Measurements from ENCODE around the gene RNLS. TPM values are rescaled to one million over a fixed set of nuclear protein-coding genes. Genes with fewer than 3 reads are reported as not detected.
"Not testable (repeated sequence)": the region's sequence is repeated elsewhere in the genome, so short reads cannot be mapped to it uniquely, and the experiment has no call there.

Gene RNLS
- total RNA-seq, 1 donor from 2014 or later, result 1.2 TPM

GRCh38 chr10:88525371-88526069, 57.6 kb downstream of the RNLS start:
- intact Hi-C loops (cut with micrococcal nuclease), result no loop called here

GRCh38 chr10:88523739-88524400, 59.2 kb downstream of the RNLS start:
- intact Hi-C loops (cut with micrococcal nuclease), result no loop called here

GRCh38 chr10:88522715-88523114, 60.4 kb downstream of the RNLS start:
- intact Hi-C loops (cut with micrococcal nuclease), result no loop called here

GRCh38 chr10:88521791-88522190, 61.3 kb downstream of the RNLS start:
- intact Hi-C loops (cut with micrococcal nuclease), result no loop called here

- intact Hi-C loops (cut with micrococcal nuclease), result no loop called here
Observed at GRCh38 chr10:88515235-88515634, 67.9 kb downstream of the RNLS start.

GRCh38 chr10:88512599-88512998, 70.5 kb downstream of the RNLS start:
- intact Hi-C loops (cut with micrococcal nuclease), result no loop called here

GRCh38 chr10:88508796-88509195, 74.3 kb downstream of the RNLS start:
- intact Hi-C loops (cut with micrococcal nuclease), result no loop called here

GRCh38 chr10:88507826-88508453, 75.2 kb downstream of the RNLS start:
- intact Hi-C loops (cut with micrococcal nuclease), result no loop called here

GRCh38 chr10:88507404-88507803, 75.7 kb downstream of the RNLS start:
- intact Hi-C loops (cut with micrococcal nuclease), result no loop called here

- intact Hi-C loops (cut with micrococcal nuclease), result no loop called here
Observed at GRCh38 chr10:88505680-88506215, 77.4 kb downstream of the RNLS start.

GRCh38 chr10:88505265-88505664, 77.9 kb downstream of the RNLS start:
- intact Hi-C loops (cut with micrococcal nuclease), result no loop called here

GRCh38 chr10:88500656-88501055, 82.5 kb downstream of the RNLS start:
- intact Hi-C loops (cut with micrococcal nuclease), result no loop called here

GRCh38 chr10:88499569-88500470, 83.3 kb downstream of the RNLS start:
- intact Hi-C loops (cut with micrococcal nuclease), result no loop called here

GRCh38 chr10:88497913-88498312, 85.2 kb downstream of the RNLS start:
- intact Hi-C loops (cut with micrococcal nuclease), result no loop called here

GRCh38 chr10:88494537-88494936, 88.6 kb downstream of the RNLS start:
- intact Hi-C loops (cut with micrococcal nuclease), result no loop called here

- intact Hi-C loops (cut with micrococcal nuclease), result no loop called here
Observed at GRCh38 chr10:88493691-88494483, 89.2 kb downstream of the RNLS start.

GRCh38 chr10:88491314-88491713, 91.8 kb downstream of the RNLS start:
- intact Hi-C loops (cut with micrococcal nuclease), result no loop called here

- intact Hi-C loops (cut with micrococcal nuclease), result no loop called here
Observed at GRCh38 chr10:88490231-88490980, 92.7 kb downstream of the RNLS start.

GRCh38 chr10:88489107-88489506, 94.0 kb downstream of the RNLS start:
- intact Hi-C loops (cut with micrococcal nuclease), result no loop called here

GRCh38 chr10:88486816-88487215, 96.3 kb downstream of the RNLS start:
- intact Hi-C loops (cut with micrococcal nuclease), result not testable (repeated sequence)
